HEK293T (cell line): ENCODE data around the gene VPS13A.

Source experiments
- CTCF ChIA-PET: fragments of 350-600 bp; formaldehyde crosslinking; extraction: SDS; loops from one replicate; lab custom pipeline; 2021; ENCODE audit warnings: antibody characterized with exemption, inconsistent platforms; lab: Yijun Ruan, JAX
- POLR2A ChIA-PET: fragments of 350-600 bp; formaldehyde crosslinking; extraction: SDS; loops from one replicate; lab custom pipeline; 2020; ENCODE audit warnings: antibody characterized with exemption, inconsistent platforms; lab: Yijun Ruan, JAX
- DNase-seq: peaks from one replicate; pipeline ENCODE4 v3.0.0; 2012; ENCODE audit warnings: mixed read lengths; ENCODE audit errors: extremely low spot score
- ARNT ChIP-seq: fragments of 450-650 bp; IDR thresholded peaks from 2 replicates; pipeline ENCODE4 v1.6.1; 2017; ENCODE audit warnings: mild to moderate bottlenecking
- BHLHE40 ChIP-seq: fragments of 450-650 bp; IDR thresholded peaks from 2 replicates; pipeline ENCODE4 v1.6.1; 2016; ENCODE audit warnings: mild to moderate bottlenecking, moderate library complexity, borderline replicate concordance
- CTBP1 ChIP-seq: fragments of 450-650 bp; IDR thresholded peaks from 2 replicates; pipeline ENCODE4 v1.6.1; 2016; ENCODE audit warnings: borderline replicate concordance
- ELF4 ChIP-seq: fragments of 450-650 bp; IDR thresholded peaks from 2 replicates; pipeline ENCODE4 v1.6.1; 2017; ENCODE audit warnings: antibody characterized with exemption
- FOXA1 ChIP-seq: fragments of 450-650 bp; IDR thresholded peaks from 2 replicates; pipeline ENCODE4 v1.6.1; 2016; ENCODE audit warnings: mild to moderate bottlenecking
- FOXK2 ChIP-seq: fragments of 450-650 bp; IDR thresholded peaks from 2 replicates; pipeline ENCODE4 v1.6.1; 2016; ENCODE audit warnings: mild to moderate bottlenecking
- FOXM1 ChIP-seq: fragments of 450-650 bp; IDR thresholded peaks from 2 replicates; pipeline ENCODE4 v1.6.1; 2017; ENCODE audit warnings: mild to moderate bottlenecking, borderline replicate concordance
- HDGF ChIP-seq: fragments of 450-650 bp; IDR thresholded peaks from 2 replicates; pipeline ENCODE4 v1.6.1; 2017; ENCODE audit warnings: antibody characterized with exemption, borderline replicate concordance
- L3MBTL2 ChIP-seq: fragments of 450-650 bp; conservative IDR thresholded peaks from 2 replicates; pipeline ENCODE4 v1.6.1; 2016; ENCODE audit warnings: mild to moderate bottlenecking
- LEF1 ChIP-seq: fragments of 450-650 bp; IDR thresholded peaks from 2 replicates; pipeline ENCODE4 v1.6.1; 2017; ENCODE audit warnings: mild to moderate bottlenecking, borderline replicate concordance
- NFRKB ChIP-seq: fragments of 450-650 bp; IDR thresholded peaks from 2 replicates; pipeline ENCODE4 v1.6.1; 2016; ENCODE audit warnings: mild to moderate bottlenecking, moderate library complexity
- PKNOX1 ChIP-seq: fragments of 450-650 bp; IDR thresholded peaks from 2 replicates; pipeline ENCODE4 v1.6.1; 2016
- SP1 ChIP-seq: fragments of 450-650 bp; IDR thresholded peaks from 2 replicates; pipeline ENCODE4 v1.6.1; 2017
- SUZ12 ChIP-seq: fragments of 450-650 bp; IDR thresholded peaks from 2 replicates; pipeline ENCODE4 v1.6.1; 2016; ENCODE audit warnings: mild to moderate bottlenecking
- TARDBP ChIP-seq: fragments of 450-650 bp; IDR thresholded peaks from 2 replicates; pipeline ENCODE4 v1.6.1; 2016
- ZNF384 ChIP-seq: fragments of 450-650 bp; IDR thresholded peaks from 2 replicates; pipeline ENCODE4 v1.6.1; 2016

VPS13A gene

GRCh38 chr9:77177894-77178794 is 810 bp downstream of the VPS13A start:
- peak; percentile 33 for DNase-seq
- TF ChIP-seq L3MBTL2, result peak; percentile 81; the same call in 1 of the 2 replicates
- no peak for TF ChIP-seq HDGF
- ChIA-PET CTCF (no interaction called here), POLR2A (interaction anchor here (0.6 to 1.4 kb wide), 2 partner anchors 10 to 91 kb away, joined by 3 to 4 read pairs; no protein-coding TSS in a partner anchor)

- DNase-seq, result no peak
- TF ChIP-seq ZNF384 (no peak), FOXA1 (no peak), CTBP1 (no peak), ARNT (no peak), BHLHE40 (no peak), FOXK2 (no peak), ELF4 (no peak), HDGF (no peak), L3MBTL2 (no peak), SP1 (no peak), LEF1 (no peak), SUZ12 (no peak), PKNOX1 (no peak)
- ChIA-PET POLR2A (no interaction called here), CTCF (no interaction called here)
These were observed 2.7 kb downstream of the VPS13A start for GRCh38 chr9:77180056-77180455.

GRCh38 chr9:77183581-77183980 is 6.2 kb downstream of the VPS13A start:
- DNase-seq, result no peak
- ChIA-PET POLR2A (no interaction called here), CTCF (no interaction called here)
- no peak for TF ChIP-seq BHLHE40
- no peak for TF ChIP-seq ELF4
- TF ChIP-seq CTBP1, result no peak
- TF ChIP-seq FOXM1, result no peak
- TF ChIP-seq L3MBTL2, result no peak
- TF ChIP-seq ZNF384, result no peak
- no peak for TF ChIP-seq ARNT
- TF ChIP-seq SUZ12, result no peak
- no peak for TF ChIP-seq PKNOX1
- TF ChIP-seq TARDBP, result no peak

GRCh38 chr9:77188242-77188641 is 10.9 kb downstream of the VPS13A start:
- CTCF ChIA-PET, result no interaction called here

GRCh38 chr9:77194423-77194822 is 17.1 kb downstream of the VPS13A start:
- no peak for DNase-seq
- TF ChIP-seq L3MBTL2, result no peak
- POLR2A ChIA-PET, result no interaction called here
- CTCF ChIA-PET, result interaction anchor here (0.5 kb wide), 1 partner anchor 43 kb away, joined by 3 read pairs; no protein-coding TSS in a partner anchor

More at GRCh38 chr9:77188242-77188641, 10.9 kb downstream of the VPS13A start:
- no peak for DNase-seq
- TF ChIP-seq SUZ12, result no peak
- no peak for TF ChIP-seq LEF1
- TF ChIP-seq TARDBP, result no peak
- TF ChIP-seq CTBP1, result no peak
- no peak for TF ChIP-seq FOXA1
- TF ChIP-seq PKNOX1, result no peak
- no peak for TF ChIP-seq ELF4
- no peak for TF ChIP-seq ZNF384
- no peak for TF ChIP-seq NFRKB
- POLR2A ChIA-PET, result no interaction called here

GRCh38 chr9:77210116-77210515 is 32.8 kb downstream of the VPS13A start:
- no peak for DNase-seq
- TF ChIP-seq CTBP1, result no peak
- no peak for TF ChIP-seq FOXA1
- TF ChIP-seq FOXM1, result no peak
- ChIA-PET CTCF (no interaction called here), POLR2A (no interaction called here)

- POLR2A ChIA-PET, result no interaction called here
- CTCF ChIA-PET, result no interaction called here
- DNase-seq, result no peak
- TF ChIP-seq FOXK2 (no peak), TARDBP (no peak), FOXM1 (no peak), SUZ12 (no peak), BHLHE40 (no peak), SP1 (no peak), CTBP1 (no peak), HDGF (no peak), ZNF384 (no peak)
These were observed 34.2 kb downstream of the VPS13A start for GRCh38 chr9:77211561-77211960.
